Measurements from ENCODE around the gene GARNL3.

Gene GARNL3, protein sequence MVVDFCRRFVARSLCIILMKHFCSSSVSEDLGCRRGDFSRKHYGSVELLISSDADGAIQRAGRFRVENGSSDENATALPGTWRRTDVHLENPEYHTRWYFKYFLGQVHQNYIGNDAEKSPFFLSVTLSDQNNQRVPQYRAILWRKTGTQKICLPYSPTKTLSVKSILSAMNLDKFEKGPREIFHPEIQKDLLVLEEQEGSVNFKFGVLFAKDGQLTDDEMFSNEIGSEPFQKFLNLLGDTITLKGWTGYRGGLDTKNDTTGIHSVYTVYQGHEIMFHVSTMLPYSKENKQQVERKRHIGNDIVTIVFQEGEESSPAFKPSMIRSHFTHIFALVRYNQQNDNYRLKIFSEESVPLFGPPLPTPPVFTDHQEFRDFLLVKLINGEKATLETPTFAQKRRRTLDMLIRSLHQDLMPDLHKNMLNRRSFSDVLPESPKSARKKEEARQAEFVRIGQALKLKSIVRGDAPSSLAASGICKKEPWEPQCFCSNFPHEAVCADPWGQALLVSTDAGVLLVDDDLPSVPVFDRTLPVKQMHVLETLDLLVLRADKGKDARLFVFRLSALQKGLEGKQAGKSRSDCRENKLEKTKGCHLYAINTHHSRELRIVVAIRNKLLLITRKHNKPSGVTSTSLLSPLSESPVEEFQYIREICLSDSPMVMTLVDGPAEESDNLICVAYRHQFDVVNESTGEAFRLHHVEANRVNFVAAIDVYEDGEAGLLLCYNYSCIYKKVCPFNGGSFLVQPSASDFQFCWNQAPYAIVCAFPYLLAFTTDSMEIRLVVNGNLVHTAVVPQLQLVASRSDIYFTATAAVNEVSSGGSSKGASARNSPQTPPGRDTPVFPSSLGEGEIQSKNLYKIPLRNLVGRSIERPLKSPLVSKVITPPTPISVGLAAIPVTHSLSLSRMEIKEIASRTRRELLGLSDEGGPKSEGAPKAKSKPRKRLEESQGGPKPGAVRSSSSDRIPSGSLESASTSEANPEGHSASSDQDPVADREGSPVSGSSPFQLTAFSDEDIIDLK

DNA sequence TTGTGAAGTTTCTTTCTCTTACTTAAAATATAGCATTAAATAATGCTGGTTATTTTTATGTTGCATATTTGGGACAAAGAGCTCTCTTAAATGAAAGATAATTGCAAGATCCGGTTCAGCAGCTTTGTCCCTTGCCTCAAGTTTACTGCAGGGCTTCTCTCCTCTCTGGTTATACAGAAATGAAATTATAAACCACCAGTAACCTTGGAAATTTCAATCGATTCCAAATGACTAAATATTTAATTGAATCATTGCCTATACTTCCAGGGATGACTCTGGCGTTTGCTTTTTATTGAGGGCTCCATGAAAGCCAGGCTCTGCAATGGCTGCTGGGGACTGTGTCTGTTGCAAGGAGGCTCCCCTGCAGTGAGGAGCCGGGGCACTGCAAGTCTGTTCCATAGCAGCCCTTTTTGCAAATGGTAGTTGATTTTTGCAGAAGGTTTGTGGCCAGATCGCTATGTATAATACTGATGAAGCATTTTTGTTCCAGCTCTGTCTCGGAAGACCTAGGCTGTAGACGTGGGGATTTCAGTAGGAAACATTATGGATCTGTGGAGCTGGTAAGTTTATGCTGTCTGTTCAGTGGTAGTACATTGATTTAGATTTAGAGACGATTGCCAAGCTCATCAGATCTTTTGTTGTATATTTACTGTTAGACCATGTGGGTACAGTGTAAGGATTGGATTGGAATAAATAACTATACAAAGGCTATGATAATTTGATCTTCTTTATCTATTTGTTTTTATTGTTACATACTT lies at the start of gene GARNL3:
Gene GARNL3, plus strand, starts transcription at position 313 of the 758 bp plus-strand sequence. Its CDS starts 104 bp downstream, at position 417.
- no peak for DNase-seq (ENCODE audit: low spot score)

DNA sequence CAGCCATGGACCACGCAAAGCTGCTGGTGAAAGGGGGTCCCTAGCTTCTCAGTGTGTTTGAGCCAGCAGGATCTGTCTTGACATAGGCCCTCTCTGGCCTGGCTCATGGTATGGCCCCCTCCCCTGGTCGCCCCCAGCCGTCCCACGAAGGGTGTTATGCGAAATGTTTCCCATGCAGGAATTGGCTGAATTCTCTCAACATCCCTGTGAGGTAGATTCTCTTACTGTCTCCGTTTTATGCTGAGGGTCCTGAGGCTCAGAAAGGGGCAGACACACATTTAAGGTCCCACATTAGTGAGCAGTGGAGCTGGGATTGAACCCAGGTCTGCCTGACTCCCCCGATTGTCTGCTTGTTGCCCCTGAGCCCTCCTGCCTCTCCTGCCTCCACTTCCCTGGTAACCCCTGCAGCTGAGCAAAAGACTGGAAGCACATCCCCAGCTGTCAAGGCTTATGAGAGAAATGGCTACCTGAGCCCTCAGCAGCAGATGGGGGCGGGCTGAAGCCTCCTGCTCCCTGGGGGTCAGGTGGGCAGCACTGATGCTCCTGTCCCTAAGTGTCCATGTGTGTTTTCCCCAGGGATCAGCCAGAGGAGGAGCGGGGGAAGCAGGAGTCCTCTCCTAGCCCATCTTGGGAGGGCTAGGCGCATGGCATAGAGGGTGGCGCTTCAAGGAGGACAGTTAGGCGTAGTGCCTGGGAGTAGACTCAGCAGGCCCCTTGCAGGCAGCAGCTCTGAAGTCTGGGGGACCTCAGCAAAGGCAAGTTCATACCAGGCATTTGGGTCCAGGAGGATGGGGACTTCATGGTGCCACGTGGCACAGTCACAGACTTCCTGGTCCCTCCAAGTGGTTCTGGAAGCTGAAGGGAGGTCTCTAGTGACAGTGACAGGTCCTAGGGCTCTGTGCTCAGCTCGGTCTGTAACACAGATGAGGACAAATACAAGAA lies 49.0 kb upstream of the GARNL3 start:
- no peak for DNase-seq (ENCODE audit: low spot score)

DNA sequence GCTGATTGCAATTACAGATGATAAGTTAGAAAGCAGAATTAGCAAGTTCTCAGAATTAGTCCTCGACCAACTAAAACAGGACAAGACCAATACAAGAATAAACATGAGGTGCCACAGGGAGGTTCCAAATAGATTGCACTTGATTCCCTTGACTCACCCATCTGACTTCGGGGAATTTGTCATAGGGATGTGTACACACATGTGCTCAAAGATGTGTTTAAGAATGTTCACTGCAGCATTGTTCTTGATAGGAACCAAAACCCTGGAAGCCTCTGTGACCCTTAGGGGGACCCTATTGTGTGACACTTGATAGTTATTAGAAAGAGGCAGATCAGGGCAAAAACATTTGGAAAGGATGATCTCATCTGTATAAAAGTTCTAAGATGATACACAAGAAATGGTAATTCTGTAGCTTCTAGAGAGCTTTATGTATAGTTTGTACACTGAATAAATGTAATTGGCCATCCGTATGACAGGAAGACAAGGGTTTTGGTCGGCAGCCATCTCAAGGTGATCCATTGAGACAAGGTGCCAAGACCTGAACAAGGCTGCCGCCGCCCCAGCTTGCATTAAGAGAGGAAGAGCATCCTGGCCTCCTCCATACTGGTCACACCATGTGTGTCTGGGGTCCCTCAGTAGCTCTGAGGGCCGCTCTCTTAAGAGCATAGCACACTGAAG lies 48.2 kb upstream of the GARNL3 start:
- no peak for DNase-seq (ENCODE audit: low spot score)

DNA sequence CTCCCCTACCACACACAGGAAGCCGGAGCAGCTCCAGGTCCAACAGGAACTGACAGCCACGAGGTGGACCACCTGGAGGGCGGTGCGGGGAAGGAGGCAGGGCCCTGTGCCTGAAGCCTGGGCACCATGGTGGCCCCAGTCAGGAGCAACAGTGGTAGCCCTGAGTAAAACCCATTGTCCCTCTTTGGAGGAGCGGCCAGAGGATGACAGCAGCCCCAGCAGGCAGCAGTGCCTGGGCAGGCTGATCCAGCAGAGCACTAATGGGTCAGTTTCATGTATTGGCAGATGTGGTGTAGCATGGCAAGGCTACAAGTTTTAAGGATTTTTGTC lies 47.7 kb upstream of the GARNL3 start:
- no peak for DNase-seq (ENCODE audit: low spot score)

DNA sequence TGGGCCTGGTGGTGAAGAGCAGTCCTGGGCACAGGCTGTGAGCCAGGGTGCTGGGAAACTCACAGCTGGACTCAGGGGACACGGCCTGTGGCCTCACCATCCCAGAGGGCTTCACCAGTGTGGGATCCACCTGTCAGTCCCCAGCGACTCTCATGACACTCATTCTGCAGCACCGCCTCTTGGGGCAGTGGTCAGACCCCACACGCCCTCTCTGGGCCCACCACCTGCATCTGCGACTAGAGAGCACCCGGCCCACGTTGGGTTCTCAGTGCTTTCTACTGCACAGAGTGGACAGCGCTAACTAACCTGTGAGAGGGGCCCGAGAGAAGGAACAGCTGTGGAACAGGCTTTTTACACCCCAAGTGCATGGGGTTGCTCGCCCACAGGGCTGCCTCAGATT lies 45.8 kb upstream of the GARNL3 start:
- DNase-seq (ENCODE audit: low spot score): no peak

DNA sequence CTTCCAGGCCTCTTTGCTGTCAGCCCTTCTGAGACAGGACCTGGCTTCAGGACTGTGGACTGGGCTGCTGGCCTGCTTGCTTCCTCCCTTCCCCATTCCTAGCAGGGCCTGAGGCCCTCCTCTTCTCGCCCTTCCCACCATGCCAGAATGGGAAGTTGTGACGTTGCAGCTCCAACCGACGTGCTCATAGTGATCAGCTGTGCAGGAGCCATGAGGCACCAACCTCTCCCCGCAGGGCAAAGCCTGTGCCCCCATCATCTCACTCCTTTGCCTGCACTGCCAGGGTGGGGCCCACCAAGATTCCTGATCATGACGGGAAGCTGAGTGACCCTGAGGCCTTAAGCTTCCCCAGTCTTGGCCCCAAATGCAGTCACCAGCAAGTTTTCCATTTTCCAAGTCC lies 45.1 kb upstream of the GARNL3 start:
- no peak for DNase-seq (ENCODE audit: low spot score)

DNA sequence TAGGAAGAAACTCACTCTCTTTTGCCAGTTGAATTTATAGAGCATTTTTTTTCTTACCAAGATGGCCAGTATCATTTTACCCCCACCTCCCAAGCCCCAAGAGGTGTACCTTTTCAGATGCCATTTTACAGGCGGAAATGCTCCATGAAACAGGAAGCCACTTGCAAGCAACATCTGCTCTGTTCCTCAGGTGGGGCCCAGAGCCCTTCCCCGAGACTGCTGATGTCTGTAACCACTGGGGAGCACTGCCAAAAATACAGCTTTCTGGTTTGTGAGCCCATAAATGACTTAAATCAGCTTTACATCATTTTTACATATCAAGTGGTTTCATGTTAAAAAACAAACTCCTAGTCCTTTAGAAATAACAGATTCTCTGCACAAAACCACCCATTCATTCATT lies 42.9 kb upstream of the GARNL3 start:
- no peak for DNase-seq (ENCODE audit: low spot score)

DNA sequence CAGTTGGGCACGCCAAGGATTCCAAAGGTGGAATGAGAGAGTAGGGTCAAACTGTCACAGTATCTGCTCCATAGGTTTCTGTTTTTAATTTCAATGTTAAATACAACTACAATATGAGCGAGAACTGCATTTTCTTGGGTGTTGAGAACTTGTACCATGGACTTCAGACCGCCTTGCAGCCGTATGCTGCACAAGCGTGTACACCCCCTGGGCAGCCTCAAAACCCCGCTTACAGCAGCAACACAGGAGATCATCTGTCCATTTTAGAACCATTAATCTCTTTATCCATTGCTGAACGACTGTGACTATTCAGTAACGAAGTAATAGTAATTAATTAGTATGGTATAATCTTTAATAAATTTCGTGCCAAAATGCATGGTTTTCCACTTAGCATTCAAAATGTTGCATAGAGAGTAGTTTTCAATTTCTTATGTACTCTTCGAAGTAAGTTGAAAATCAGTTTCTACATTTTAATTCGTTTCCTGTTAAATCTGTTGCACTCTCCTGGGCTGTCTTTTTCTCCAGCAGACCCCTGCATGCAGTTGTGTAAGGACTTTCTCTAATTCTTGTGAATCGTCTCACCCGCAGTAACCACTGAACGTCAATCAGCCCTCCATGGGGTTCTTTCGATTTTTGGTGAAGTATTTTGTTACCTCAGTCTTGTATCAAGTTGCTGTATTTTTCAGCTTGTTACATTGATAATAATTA lies 42.0 kb upstream of the GARNL3 start:
- DNase-seq (ENCODE audit: low spot score): no peak

DNA sequence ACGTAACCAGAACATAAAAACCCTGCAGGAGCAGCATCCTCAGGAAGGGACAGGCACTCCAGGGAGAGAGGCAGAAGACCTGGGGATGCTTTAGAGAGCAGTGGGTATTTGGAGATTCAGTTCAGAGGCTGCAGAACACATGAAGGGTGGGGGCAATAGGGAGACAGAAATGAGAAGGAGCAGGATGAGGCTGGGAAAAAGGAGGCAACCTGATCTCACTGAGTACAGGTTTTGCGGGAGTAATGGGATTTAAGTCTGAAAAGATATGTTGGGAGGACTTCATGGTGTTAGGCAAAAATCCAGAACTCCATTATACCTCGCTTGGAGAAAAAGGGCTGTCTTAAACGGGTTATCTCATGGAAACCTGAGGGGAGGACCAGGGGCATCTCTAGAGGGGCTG lies 41.3 kb upstream of the GARNL3 start:
- DNase-seq (ENCODE audit: low spot score): no peak

DNA sequence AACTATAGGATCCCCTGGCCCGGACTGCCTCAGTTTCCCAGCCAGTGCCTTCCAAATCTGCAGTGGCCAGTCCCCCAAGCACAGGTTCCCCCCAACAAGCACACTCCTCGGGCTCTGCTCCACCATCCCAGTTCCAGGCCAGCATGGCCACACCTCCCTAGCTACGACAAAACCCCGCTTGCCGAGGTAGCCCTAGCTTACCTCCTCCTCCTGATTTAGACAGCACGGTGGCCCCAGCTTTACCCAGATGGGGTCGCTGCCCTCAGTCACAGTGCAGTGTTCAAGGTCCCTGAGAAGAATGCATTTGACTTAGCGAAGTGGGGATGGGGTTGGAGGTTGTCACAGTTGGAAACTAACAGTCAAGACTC lies 40.8 kb upstream of the GARNL3 start:
- no peak for DNase-seq (ENCODE audit: low spot score)

DNA sequence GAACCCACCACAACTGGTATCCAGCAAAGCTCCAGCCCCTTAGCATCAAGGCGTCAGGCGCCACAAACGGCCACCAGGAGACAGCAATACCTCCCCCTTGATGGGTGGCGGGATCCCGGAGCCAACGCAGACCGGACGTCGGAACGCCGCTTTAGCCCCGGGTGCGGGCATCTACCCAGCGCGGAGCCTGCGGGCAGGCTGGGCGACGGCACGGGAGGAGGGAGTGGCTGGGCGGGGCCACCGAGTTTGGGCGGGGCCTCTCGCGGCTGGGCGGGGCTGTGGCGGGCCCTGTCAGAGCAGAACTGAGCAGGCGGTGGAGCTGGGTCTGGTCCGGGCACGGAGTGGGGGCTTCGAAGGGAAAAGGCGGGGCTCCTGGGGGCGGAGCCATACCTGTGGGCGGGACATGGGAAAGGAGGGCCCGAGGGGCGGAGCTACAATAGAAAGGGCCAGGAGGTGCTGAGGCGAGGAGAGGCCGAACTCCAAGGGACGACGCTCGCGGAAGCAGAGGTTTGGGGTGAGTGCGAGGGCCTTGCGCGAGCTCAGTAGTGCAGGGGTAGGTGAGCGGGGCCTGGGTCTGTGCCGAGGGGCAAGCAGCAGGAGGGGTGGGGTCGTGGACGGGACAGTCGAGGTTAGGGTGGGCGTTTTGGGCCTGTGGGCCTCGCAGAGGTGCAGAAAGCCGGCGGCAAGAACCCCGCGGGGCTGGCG lies 40.2 kb upstream of the GARNL3 start:
- DNase-seq (ENCODE audit: low spot score): peak; percentile 87

DNA sequence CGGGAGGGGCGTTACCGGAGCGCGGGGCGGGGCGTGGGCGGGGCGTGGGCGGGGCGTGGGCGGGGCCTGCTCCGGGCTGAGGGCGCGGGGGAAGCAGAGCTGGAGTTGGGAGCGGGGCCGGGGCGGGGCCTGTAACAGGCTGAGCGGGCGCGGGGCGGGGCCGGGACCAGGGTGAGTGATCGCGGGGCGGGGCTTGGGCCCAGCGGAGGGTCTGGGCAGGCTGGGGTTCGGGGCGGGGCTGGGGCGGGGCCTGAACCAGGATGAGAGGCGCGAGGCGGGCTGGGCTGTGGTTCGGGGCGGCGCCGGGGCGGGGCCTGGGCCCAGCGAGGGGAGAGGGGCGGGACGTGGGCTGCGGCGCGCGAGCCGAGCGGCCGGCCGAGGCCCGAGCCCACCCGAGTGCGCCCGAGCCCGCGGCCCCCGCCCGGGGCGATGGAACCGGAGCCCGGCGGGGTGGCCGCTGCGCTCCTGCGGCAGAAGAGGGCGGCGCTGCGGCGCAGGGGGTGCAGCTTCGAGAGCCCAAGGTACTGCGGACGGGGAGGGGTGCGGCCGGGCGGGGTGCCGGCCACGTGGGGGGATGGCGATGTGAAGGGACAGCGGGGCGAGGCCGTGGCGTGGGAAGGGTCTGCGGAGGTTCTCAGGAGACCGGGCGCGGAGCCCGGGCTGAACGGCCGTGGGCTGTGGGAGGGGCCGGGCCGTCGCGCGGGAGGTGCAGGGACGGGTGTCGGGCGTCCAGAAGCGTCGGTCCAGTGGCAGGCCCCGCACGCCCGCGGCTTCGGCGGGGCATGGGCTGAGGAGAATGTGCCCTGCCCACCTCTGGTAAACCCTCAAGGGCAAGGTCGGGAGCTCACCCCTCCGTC lies 39.5 kb upstream of the GARNL3 start:
- DNase-seq (ENCODE audit: low spot score): peak; percentile 93

DNA sequence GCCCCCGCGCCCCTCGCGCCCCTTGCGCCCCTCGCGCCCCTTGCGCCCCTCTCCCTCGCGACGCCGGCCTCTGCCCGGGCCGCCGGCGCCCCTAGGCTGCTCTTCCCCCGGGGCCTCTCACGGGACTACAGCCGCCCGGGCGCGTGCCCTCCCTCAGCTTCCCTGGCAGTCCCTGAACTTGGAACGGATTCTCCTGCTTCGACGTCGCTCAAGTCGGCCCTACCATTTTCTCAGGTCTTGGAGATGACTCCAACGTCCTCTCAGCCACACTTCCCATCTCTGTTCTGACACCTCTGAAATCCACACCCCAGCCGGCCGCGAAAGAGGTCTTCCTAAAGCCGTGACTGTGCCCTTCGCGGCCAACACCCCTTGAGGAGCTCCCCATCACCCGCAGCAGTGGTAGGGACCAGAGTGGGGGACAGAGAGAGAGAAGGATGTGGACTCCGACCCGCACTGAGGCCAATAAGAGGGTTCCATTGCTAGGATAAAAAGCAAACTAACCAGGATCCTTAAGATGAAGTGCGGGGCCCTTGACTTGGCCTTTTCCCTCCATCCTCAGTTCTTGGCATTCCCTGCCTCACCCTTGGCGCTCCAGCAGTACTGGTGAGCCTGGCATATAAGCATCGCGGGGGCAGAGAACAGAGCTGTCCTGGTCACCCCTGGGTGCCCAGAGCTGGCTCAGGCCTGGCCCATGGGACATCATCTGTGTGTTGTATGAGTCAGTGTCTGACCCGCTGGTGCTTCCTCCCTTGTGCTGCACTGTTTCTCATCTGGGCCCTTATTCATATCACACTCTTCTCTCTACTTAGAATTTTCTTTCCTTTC lies 38.6 kb upstream of the GARNL3 start:
- no peak for DNase-seq (ENCODE audit: low spot score)

DNA sequence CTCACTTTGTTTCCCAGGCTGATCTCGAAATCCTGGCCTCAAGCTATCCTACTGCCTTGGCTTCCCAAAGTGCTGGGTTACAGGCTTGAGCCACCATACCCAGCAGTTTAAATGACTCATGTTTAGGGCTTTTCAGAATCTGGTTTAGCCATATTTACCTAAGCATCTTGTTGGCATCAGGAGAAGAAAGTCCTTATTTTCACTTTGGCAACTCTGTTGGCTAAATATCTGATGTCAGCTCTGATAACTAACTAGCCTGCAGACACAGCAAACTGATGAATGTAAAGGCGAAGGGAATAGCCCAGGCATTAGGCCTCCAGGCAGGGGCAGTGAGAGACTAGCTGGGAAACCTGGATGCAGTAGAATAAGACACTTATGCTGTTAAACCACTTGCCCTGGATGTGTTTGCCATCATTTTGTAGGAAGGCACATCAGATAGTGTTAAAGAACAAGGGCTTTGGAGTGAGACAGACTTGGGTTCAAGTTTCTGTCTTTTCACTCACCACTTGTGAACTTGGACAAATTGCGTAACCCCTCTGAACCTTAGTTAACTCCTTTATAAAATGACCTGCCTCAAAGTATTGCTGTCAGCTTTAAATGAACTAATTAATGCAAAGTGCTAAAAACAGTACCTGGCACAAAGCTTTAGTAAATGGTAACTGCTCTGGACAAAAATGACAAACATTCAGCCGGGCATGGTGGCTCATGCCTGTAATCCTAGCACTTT lies 34.7 kb upstream of the GARNL3 start:
- no peak for DNase-seq (ENCODE audit: low spot score)

DNA sequence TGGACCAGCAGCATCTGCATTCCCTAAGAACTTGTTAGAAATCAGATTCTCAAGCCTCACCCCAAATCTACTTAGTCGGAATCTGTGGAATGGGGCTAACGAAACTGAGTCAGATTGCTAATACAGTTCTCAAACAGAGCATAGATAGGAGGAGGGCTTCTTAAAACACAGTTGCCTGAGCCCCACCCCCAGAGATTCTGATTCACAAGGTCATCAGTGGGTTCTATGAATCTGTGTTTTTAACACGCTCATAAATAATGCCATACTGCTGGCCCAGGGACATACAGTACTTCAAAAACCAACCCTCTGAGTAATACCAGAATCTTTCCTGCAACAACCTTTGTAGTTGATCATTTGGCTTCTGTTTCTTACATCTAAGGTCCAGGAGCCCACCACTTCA lies 32.9 kb upstream of the GARNL3 start:
- no peak for DNase-seq (ENCODE audit: low spot score)

DNA sequence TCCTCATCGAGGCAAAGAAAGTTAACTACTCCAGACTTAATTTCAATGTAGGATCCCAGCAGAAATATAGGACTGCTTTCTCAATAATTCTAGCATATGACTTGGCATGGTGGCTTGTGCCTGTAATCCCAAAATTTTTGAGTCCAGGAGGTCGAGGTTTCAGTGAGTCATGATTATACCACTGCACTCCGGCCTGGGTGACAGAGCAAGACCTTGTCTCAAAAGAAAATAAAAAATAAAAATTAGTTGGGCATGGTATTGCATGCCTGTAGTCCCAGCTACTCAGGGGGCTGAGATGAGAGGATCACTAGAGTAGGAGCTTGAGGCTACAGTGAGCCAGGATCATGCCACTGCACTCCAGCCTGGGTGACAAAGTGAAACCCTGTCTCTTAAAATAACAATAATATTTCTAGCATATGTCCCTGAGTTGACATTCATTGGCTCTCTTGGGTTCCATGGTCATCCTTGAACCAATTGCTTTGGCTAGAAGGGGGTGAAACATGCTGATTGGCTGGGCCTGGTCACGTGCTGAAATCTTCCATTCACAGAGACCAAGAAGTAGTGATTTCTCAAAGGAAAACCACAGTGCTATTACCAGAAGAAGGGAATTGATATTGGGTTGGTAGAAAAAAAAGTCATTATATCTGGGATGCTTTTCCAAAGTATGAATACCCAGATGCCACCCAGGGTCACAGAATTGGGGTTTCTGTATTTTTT lies 31.6 kb upstream of the GARNL3 start:
- DNase-seq (ENCODE audit: low spot score): no peak
